SK-N-SH treated with all-trans-retinoic acid at 6 μM for 48 hours (cell line): ENCODE data around the gene FAAH.

Experiments
- ATAC-seq: fragments of 200-7000 bp; cut with Tn5 transposase; 3 replicates; pipeline ENCODE4 v1.9.1; 2020; ENCODE audit warnings: mild to moderate bottlenecking, moderate library complexity
- ARNTL ChIP-seq: fragments of 450-650 bp; formaldehyde crosslinking; IDR thresholded peaks from 2 replicates; pipeline ENCODE4 v1.5.0; 2020; ENCODE audit warnings: low read depth, mild to moderate bottlenecking, moderate library complexity, borderline replicate concordance
- BACH2 ChIP-seq: fragments of 250-450 bp; sonication (Bioruptor Pico); IDR thresholded peaks from 2 replicates; pipeline ENCODE4 v1.9.0; 2021; ENCODE audit warnings: mild to moderate bottlenecking, borderline replicate concordance
- CSDC2 ChIP-seq: fragments of 250-450 bp; sonication (Bioruptor Pico); IDR thresholded peaks from 2 replicates; pipeline ENCODE4 v1.5.0; 2020; ENCODE audit warnings: mild to moderate bottlenecking, moderate library complexity
- CSRNP3 ChIP-seq: fragments of 250-450 bp; sonication (Bioruptor Pico); IDR thresholded peaks from 2 replicates; pipeline ENCODE4 v1.5.1; 2021; ENCODE audit warnings: mild to moderate bottlenecking, moderate library complexity
- ESRRG ChIP-seq: fragments of 250-450 bp; sonication (Bioruptor Pico); IDR thresholded peaks from 2 replicates; pipeline ENCODE4 v1.6.1; 2021; ENCODE audit warnings: mild to moderate bottlenecking
- GLIS3 ChIP-seq: fragments of 250-450 bp; sonication (Bioruptor Pico); IDR thresholded peaks from 2 replicates; pipeline ENCODE4 v1.5.0; 2020; ENCODE audit warnings: mild to moderate bottlenecking, moderate library complexity
- ISL1 ChIP-seq: fragments of 250-450 bp; sonication (Bioruptor Pico); IDR thresholded peaks from 2 replicates; pipeline ENCODE4 v2.1.2; 2022; ENCODE audit warnings: mild to moderate bottlenecking, moderate library complexity
- OSR1 ChIP-seq: fragments of 250-450 bp; sonication (Bioruptor Pico); IDR thresholded peaks from 2 replicates; pipeline ENCODE4 v1.8.0; 2022; ENCODE audit warnings: moderate library complexity, mild to moderate bottlenecking, inconsistent platforms
- PATZ1 ChIP-seq: fragments of 250-450 bp; sonication (Bioruptor Pico); IDR thresholded peaks from 2 replicates; pipeline ENCODE4 v1.8.0; 2020; ENCODE audit warnings: mild to moderate bottlenecking, moderate library complexity, borderline replicate concordance
- POU6F1 ChIP-seq: fragments of 250-450 bp; sonication (Bioruptor Pico); IDR thresholded peaks from 2 replicates; pipeline ENCODE4 v1.8.0; 2021; ENCODE audit warnings: low read depth, mild to moderate bottlenecking, moderate library complexity, borderline replicate concordance
- PPARA ChIP-seq: fragments of 250-450 bp; sonication (Bioruptor Pico); IDR thresholded peaks from 2 replicates; pipeline ENCODE4 v1.5.0; 2020; ENCODE audit warnings: mild to moderate bottlenecking, borderline replicate concordance
- RARB ChIP-seq: fragments of 250-450 bp; sonication (Bioruptor Pico); IDR thresholded peaks from 2 replicates; pipeline ENCODE4 v1.8.0; 2021; ENCODE audit warnings: mild to moderate bottlenecking, moderate library complexity
- TCF4 ChIP-seq: fragments of 250-450 bp; sonication (Bioruptor Pico); IDR thresholded peaks from 2 replicates; pipeline ENCODE4 v1.8.0; 2021; ENCODE audit warnings: mild to moderate bottlenecking, moderate library complexity, borderline replicate concordance
- TSHZ2 ChIP-seq: fragments of 250-450 bp; sonication (Bioruptor Pico); IDR thresholded peaks from 2 replicates; pipeline ENCODE4 v1.5.0; 2020; ENCODE audit warnings: mild to moderate bottlenecking, moderate library complexity
- ZC3H10 ChIP-seq: fragments of 250-450 bp; sonication (Bioruptor Pico); IDR thresholded peaks from 2 replicates; pipeline ENCODE4 v1.5.1; 2021; ENCODE audit warnings: mild to moderate bottlenecking, moderate library complexity
- ZFP3 ChIP-seq: fragments of 250-450 bp; sonication (Bioruptor Pico); IDR thresholded peaks from 2 replicates; pipeline ENCODE4 v1.5.0; 2020; ENCODE audit warnings: mild to moderate bottlenecking, moderate library complexity
- ZFP30 ChIP-seq: fragments of 450-650 bp; formaldehyde crosslinking; IDR thresholded peaks from 2 replicates; pipeline ENCODE4 v1.5.0; 2022; ENCODE audit warnings: mild to moderate bottlenecking, moderate library complexity
- ZNF565 ChIP-seq: fragments of 450-650 bp; formaldehyde crosslinking; conservative IDR thresholded peaks from 2 replicates; pipeline ENCODE4 v1.5.0; 2020; ENCODE audit warnings: low read depth, mild to moderate bottlenecking, moderate library complexity
- ZNF70 ChIP-seq: fragments of 450-650 bp; formaldehyde crosslinking; IDR thresholded peaks from 2 replicates; pipeline ENCODE4 v1.5.0; 2020; ENCODE audit warnings: mild to moderate bottlenecking, moderate library complexity
- ZNF8 ChIP-seq: fragments of 450-650 bp; formaldehyde crosslinking; IDR thresholded peaks from 2 replicates; pipeline ENCODE4 v1.5.0; 2020; ENCODE audit warnings: mild to moderate bottlenecking, moderate library complexity
- TF ChIP-seq, protein P1 (sequence below): fragments of 250-450 bp; sonication (Bioruptor Pico); IDR thresholded peaks from 2 replicates; pipeline ENCODE4 v1.5.1; 2020; ENCODE audit warnings: low read depth, mild to moderate bottlenecking, moderate library complexity

Gene FAAH

GRCh38 chr1:46401964-46402626 lies 8.0 kb downstream of the FAAH start (continued):
- no peak for TF ChIP-seq TSHZ2 (CRISPR knock-in tag)
- no peak for TF ChIP-seq ARNTL (CRISPR knock-in tag)
- no peak for TF ChIP-seq GLIS3 (CRISPR knock-in tag)
- TF ChIP-seq POU6F1 (CRISPR knock-in tag), result no peak
- TF ChIP-seq ZNF8 (CRISPR knock-in tag), result no peak
- no peak for TF ChIP-seq ZFP30 (CRISPR knock-in tag)
- no peak for TF ChIP-seq ZFP3
- TF ChIP-seq ZC3H10 (CRISPR knock-in tag), result no peak

DNA sequence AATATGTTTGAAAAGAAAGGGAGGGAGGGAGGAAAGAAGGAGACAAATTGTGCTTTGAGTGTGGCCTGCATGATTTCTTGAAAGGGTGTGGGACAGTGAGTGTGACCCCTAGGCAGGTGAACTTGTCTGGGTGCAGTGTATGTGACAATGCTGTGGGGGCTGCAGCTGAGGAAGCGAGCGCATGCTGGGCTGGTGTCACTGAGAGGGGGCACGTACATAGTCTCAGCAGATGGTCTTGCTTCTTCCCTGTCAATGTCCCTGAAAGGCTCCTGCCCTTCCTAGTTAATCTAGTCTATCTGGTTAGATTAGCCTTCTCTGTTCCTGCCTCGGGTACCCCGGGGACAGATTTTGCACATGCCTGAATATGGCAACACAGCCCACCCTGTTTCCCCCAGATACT lies 9.8 kb downstream of the FAAH start:
- TF ChIP-seq TCF4 (CRISPR knock-in tag) (no peak), PATZ1 (no peak)
- ATAC-seq, result no peak

GRCh38 chr1:46404482-46405196 lies 10.5 kb downstream of the FAAH start:
- TF ChIP-seq TCF4 (CRISPR knock-in tag) (no peak), GLIS3 (CRISPR knock-in tag) (no peak), CSDC2 (CRISPR knock-in tag) (no peak), ZNF565 (CRISPR knock-in tag) (no peak), ARNTL (CRISPR knock-in tag) (no peak), ZFP3 (no peak), ZC3H10 (CRISPR knock-in tag) (no peak), ZNF8 (CRISPR knock-in tag) (no peak)
- TF ChIP-seq, protein P1, sequence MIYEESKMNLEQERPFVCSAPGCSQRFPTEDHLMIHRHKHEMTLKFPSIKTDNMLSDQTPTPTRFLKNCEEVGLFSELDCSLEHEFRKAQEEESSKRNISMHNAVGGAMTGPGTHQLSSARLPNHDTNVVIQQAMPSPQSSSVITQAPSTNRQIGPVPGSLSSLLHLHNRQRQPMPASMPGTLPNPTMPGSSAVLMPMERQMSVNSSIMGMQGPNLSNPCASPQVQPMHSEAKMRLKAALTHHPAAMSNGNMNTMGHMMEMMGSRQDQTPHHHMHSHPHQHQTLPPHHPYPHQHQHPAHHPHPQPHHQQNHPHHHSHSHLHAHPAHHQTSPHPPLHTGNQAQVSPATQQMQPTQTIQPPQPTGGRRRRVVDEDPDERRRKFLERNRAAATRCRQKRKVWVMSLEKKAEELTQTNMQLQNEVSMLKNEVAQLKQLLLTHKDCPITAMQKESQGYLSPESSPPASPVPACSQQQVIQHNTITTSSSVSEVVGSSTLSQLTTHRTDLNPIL (CRISPR knock-in tag), result no peak
- ATAC-seq, result no peak

DNA sequence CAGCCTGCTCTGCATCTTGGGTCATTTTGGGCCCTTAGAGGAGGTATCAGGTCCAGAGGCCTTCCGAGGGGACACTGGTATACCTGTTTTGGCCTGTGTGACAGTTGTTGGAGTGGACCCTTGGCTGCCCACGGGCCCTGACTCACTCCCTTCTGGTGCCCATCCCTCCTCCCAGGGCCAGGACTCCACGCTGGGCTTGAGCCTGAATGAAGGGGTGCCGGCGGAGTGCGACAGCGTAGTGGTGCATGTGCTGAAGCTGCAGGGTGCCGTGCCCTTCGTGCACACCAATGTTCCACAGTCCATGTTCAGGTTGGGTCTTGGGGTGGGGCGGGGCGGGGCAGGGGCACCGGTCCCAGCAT lies 11.1 kb downstream of the FAAH start:
- no peak for TF ChIP-seq CSRNP3 (CRISPR knock-in tag)
- TF ChIP-seq ZNF565 (CRISPR knock-in tag), result no peak
- no peak for TF ChIP-seq ARNTL (CRISPR knock-in tag)
- TF ChIP-seq PATZ1, result no peak
- TF ChIP-seq ZC3H10 (CRISPR knock-in tag), result no peak
- TF ChIP-seq PPARA, result no peak
- TF ChIP-seq GLIS3 (CRISPR knock-in tag), result no peak
- TF ChIP-seq ZNF70, result no peak
- TF ChIP-seq BACH2 (CRISPR knock-in tag), result no peak
- no peak for TF ChIP-seq ESRRG (CRISPR knock-in tag)
- no peak for TF ChIP-seq POU6F1 (CRISPR knock-in tag)
- TF ChIP-seq ISL1 (CRISPR knock-in tag), result no peak
- no peak for TF ChIP-seq TCF4 (CRISPR knock-in tag)
- no peak for TF ChIP-seq OSR1 (CRISPR knock-in tag)
- TF ChIP-seq RARB (CRISPR knock-in tag), result no peak
- ATAC-seq, result no peak
